SU-DHL-6 (cell line): ENCODE measurements around the gene THSD4.

Experiments
- EZH2phosphoT487 ChIP-seq: fragments of 200-600 bp; sonication (generic), shearing (Covaris generic); conservative IDR thresholded peaks from 2 replicates; pipeline ENCODE4 v1.6.1; 2018; ENCODE audit warnings: mild to moderate bottlenecking, antibody characterized with exemption, low read length, moderate library complexity, mixed read lengths
- TF ChIP-seq, protein P1 (sequence below): fragments of 200-600 bp; sonication (generic); IDR thresholded peaks from one replicate; pipeline ENCODE4 v1.5.1; 2017; ENCODE audit warnings: antibody characterized with exemption, mild to moderate bottlenecking, low read length, moderate library complexity; ENCODE audit not compliant: insufficient read depth, poor library complexity, severe bottlenecking

DNA sequence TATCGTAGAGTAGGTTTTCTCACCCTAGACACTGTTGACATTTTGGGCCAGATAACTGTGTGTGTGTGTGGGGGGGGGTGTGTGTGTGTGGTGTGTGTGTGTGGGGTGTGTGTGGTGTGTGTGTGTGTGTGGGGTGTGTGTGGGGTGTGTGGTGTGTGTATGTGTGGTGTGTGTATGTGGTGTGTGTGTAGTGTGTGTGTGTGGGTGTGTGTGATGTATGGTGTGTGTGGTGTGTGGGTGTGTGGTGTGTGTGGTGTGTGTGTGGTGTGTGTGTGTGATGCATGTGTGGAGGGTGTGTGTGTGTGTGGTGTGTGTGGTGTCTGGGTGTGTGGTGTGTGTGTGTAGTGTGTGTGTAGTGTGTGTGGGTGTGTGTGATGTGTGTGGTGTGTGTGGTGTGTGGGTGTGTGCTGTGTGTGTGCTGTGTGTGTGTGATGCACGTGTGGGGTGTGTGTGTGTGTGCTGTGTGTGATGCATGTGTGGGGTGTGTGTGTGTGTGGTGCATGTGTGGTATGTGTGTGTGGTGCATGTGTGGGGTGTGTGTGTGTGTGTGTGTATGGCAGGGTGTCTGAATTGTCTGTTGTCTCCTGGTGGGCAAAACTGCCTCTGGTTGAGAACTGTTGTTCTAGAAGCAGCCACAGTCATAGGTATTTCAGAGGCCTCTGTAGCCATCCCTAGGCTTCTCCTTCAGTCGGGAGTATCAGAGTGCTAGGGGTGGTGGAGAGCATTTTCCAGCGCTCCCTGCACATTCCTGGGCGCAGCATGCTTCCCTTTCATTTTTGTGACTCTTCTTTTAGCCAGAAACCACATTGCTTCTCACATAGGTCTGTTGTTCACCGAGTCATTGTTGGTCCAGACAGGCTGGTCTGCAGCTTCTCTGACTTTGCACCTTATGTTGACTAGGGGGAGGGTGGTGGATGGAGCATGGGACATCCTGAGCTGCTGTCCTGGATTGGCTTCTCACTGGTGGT, 84.4 kb downstream of the THSD4 start:
- TF ChIP-seq, protein P1, sequence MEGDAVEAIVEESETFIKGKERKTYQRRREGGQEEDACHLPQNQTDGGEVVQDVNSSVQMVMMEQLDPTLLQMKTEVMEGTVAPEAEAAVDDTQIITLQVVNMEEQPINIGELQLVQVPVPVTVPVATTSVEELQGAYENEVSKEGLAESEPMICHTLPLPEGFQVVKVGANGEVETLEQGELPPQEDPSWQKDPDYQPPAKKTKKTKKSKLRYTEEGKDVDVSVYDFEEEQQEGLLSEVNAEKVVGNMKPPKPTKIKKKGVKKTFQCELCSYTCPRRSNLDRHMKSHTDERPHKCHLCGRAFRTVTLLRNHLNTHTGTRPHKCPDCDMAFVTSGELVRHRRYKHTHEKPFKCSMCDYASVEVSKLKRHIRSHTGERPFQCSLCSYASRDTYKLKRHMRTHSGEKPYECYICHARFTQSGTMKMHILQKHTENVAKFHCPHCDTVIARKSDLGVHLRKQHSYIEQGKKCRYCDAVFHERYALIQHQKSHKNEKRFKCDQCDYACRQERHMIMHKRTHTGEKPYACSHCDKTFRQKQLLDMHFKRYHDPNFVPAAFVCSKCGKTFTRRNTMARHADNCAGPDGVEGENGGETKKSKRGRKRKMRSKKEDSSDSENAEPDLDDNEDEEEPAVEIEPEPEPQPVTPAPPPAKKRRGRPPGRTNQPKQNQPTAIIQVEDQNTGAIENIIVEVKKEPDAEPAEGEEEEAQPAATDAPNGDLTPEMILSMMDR, result no peak
- TF ChIP-seq EZH2phosphoT487, result no peak
